ENCODE data around the gene PEX19.
A peak's percentile ranks its signal among the peaks of the same experiment; 100 is the strongest.
"Not testable (repeated sequence)": the region's sequence is repeated elsewhere in the genome, so short reads cannot be mapped to it uniquely, and the experiment has no call there.

Gene PEX19

GRCh38 chr1:160284782-160285344 is at the start of gene PEX19:
Gene PEX19, minus strand, starts transcription at chr1:160285133. Its CDS starts 9 bp downstream, at chr1:160285124.
- peak; percentile 79 to 89 for DNase-seq (ENCODE audit: extremely low read depth in 1 of 2, low read depth in 1 of 2)

GRCh38 chr1:160332516-160332915 is 47.6 kb upstream of the PEX19 start:
- no peak for DNase-seq (ENCODE audit: extremely low read depth in 1 of 2, low read depth in 1 of 2)

- DNase-seq (ENCODE audit: extremely low read depth in 1 of 2, low read depth in 1 of 2) = no peak
These were observed 45.2 kb upstream of the PEX19 start for GRCh38 chr1:160330119-160330518.

- DNase-seq (ENCODE audit: extremely low read depth in 1 of 2, low read depth in 1 of 2) = no peak
These were observed 43.3 kb upstream of the PEX19 start for GRCh38 chr1:160328184-160328583.

GRCh38 chr1:160326418-160326817 is 41.5 kb upstream of the PEX19 start:
- DNase-seq (ENCODE audit: extremely low read depth in 1 of 2, low read depth in 1 of 2) = no peak

- DNase-seq (ENCODE audit: extremely low read depth in 1 of 2, low read depth in 1 of 2) = no peak
These were observed 40.3 kb upstream of the PEX19 start for GRCh38 chr1:160325252-160325651.

- no peak for DNase-seq (ENCODE audit: extremely low read depth in 1 of 2, low read depth in 1 of 2)
These were observed 37.9 kb upstream of the PEX19 start for GRCh38 chr1:160322831-160323230.

GRCh38 chr1:160315359-160315758 is 30.4 kb upstream of the PEX19 start:
- no peak for DNase-seq (ENCODE audit: extremely low read depth in 1 of 2, low read depth in 1 of 2)

GRCh38 chr1:160309571-160309970 is 24.6 kb upstream of the PEX19 start:
- DNase-seq (ENCODE audit: extremely low read depth in 1 of 2, low read depth in 1 of 2) = no peak

- no peak for DNase-seq (ENCODE audit: extremely low read depth in 1 of 2, low read depth in 1 of 2)
These were observed 24.2 kb upstream of the PEX19 start for GRCh38 chr1:160309185-160309557.

- DNase-seq (ENCODE audit: extremely low read depth in 1 of 2, low read depth in 1 of 2) = no peak
These were observed 23.7 kb upstream of the PEX19 start for GRCh38 chr1:160308451-160309184.

GRCh38 chr1:160307118-160307791 is 22.3 kb upstream of the PEX19 start:
- DNase-seq (ENCODE audit: extremely low read depth in 1 of 2, low read depth in 1 of 2) = no peak

- DNase-seq (ENCODE audit: extremely low read depth in 1 of 2, low read depth in 1 of 2) = no peak
These were observed 15.2 kb upstream of the PEX19 start for GRCh38 chr1:160300173-160300572.

- no peak for DNase-seq (ENCODE audit: extremely low read depth in 1 of 2, low read depth in 1 of 2)
These were observed 11.1 kb upstream of the PEX19 start for GRCh38 chr1:160296036-160296435.

GRCh38 chr1:160293020-160293968 is 8.4 kb upstream of the PEX19 start:
- no peak for DNase-seq (ENCODE audit: extremely low read depth in 1 of 2, low read depth in 1 of 2)

GRCh38 chr1:160291248-160292220 is 6.6 kb upstream of the PEX19 start:
- DNase-seq (ENCODE audit: extremely low read depth in 1 of 2, low read depth in 1 of 2) = peak; percentile 26 to 39

GRCh38 chr1:160287769-160288168 is 2.8 kb upstream of the PEX19 start:
- DNase-seq (ENCODE audit: extremely low read depth in 1 of 2, low read depth in 1 of 2) = not testable (repeated sequence)

GRCh38 chr1:160285506-160285905 is 573 bp upstream of the PEX19 start:
- DNase-seq (ENCODE audit: extremely low read depth in 1 of 2, low read depth in 1 of 2) = no peak

GRCh38 chr1:160284220-160284781 is 632 bp downstream of the PEX19 start:
- no peak for DNase-seq (ENCODE audit: extremely low read depth in 1 of 2, low read depth in 1 of 2)

- DNase-seq (ENCODE audit: extremely low read depth in 1 of 2, low read depth in 1 of 2) = no peak
These were observed 2.1 kb downstream of the PEX19 start for GRCh38 chr1:160282807-160283206.
